ENCODE results near the gene CDK7. TPM values are rescaled to one million over a fixed set of nuclear protein-coding genes. Genes with fewer than 3 reads are reported as not detected.
A peak's percentile ranks its signal among the peaks of the same experiment; 100 is the strongest.

Gene CDK7
- total and polyA plus RNA-seq, 12 donors = 15.2 to 57.1 (median 27.2) TPM

GRCh38 chr5:69189162-69190086, 45.3 kb upstream of the CDK7 start, which contains the start of gene CENPH:
TSS of gene CENPH (plus strand) at chr5:69189583. CDS start at chr5:69189635, 52 bp downstream.
- peak in 1 of 2 donors; percentile 30 for TF ChIP-seq POLR2A (IDR thresholded peaks at IDR 0.05)
- TF ChIP-seq, protein P1, sequence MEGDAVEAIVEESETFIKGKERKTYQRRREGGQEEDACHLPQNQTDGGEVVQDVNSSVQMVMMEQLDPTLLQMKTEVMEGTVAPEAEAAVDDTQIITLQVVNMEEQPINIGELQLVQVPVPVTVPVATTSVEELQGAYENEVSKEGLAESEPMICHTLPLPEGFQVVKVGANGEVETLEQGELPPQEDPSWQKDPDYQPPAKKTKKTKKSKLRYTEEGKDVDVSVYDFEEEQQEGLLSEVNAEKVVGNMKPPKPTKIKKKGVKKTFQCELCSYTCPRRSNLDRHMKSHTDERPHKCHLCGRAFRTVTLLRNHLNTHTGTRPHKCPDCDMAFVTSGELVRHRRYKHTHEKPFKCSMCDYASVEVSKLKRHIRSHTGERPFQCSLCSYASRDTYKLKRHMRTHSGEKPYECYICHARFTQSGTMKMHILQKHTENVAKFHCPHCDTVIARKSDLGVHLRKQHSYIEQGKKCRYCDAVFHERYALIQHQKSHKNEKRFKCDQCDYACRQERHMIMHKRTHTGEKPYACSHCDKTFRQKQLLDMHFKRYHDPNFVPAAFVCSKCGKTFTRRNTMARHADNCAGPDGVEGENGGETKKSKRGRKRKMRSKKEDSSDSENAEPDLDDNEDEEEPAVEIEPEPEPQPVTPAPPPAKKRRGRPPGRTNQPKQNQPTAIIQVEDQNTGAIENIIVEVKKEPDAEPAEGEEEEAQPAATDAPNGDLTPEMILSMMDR (IDR thresholded peaks at IDR 0.05) = no peak
- peaks cover 6 to 13% of the 10 kb centered on the region in 2 donors for H3K4me1 ChIP-seq (replicated peaks in 1 of 2)
- H3K36me3 ChIP-seq (replicated peaks in 1 of 2) = no peaks in the 10 kb centered on the region
- H3K27ac ChIP-seq = peak within 1 kb of the TSS in 3 of 5 donors; percentile 44 to 83 (median 80)
- WGBS, 4 donors = 0 to 1% (median 0%) methylated on average over 41 to 55 of the region's 55 CpGs
- intact Hi-C loops (cut with DNase I) = loop anchor here in 1 of 2 donors (2.0 kb wide), 1 partner anchor 27 kb away; a partner anchor contains a TSS
- H3K9me3 ChIP-seq (replicated peaks in 1 of 3) = no peaks in the 10 kb centered on the region
- peak; percentile 88 to 97 (median 92) for DNase-seq
- H3K27me3 ChIP-seq = no peaks in the 10 kb centered on the region
- H3K4me3 ChIP-seq = peak within 1 kb of the TSS; percentile 4 to 72 (median 53)

DNA sequence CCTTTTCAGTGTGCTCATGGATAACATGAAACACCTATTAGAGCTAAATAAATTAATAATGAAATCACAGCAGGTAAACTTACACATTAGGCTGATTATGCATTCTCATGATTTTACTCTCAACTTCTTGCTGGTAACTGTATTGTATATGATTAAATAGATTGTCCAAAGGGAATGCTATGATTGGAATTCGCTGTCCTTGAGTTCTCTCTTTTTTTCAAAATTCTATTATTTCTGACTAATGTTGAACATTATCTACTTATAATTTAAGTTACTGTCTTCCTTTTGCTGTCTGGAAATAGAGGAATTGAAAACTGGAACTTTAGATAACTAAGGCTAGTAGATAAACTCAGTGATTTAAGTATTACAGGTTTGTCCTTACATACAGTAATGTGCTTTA, 32.2 kb upstream of the CDK7 start:
- intact Hi-C loops (cut with DNase I) = no loop called here
- no peaks in the 10 kb centered on the region for H3K9me3 ChIP-seq (replicated peaks in 1 of 3)
- 93 to 95% (median 93%) methylated on average over 1 of the region's 1 CpG for WGBS, 4 donors

GRCh38 chr5:69206528-69207190, 28.0 kb upstream of the CDK7 start:
- H3K27me3 ChIP-seq = no peaks in the 10 kb centered on the region

More for the DNA sequence above, 32.2 kb upstream of the CDK7 start:
- Histone ChIP-seq H3K4me3 (no peak overlapping the region), H3K27ac (no peak overlapping the region), H3K27me3 (no peaks in the 10 kb centered on the region), H3K4me1 (replicated peaks in 1 of 2) (no peaks in the 10 kb centered on the region), H3K36me3 (replicated peaks in 1 of 2) (no peaks in the 10 kb centered on the region)
- DNase-seq = no peak
- no peak for TF ChIP-seq POLR2A (IDR thresholded peaks at IDR 0.05)
- TF ChIP-seq, protein P1 (IDR thresholded peaks at IDR 0.05) = no peak

More at GRCh38 chr5:69206528-69207190, 28.0 kb upstream of the CDK7 start:
- Histone ChIP-seq H3K4me1 (replicated peaks in 1 of 2) (no peaks in the 10 kb centered on the region), H3K36me3 (replicated peaks in 1 of 2) (no peaks in the 10 kb centered on the region), H3K4me3 (no peak overlapping the region), H3K27ac (no peak overlapping the region), H3K9me3 (replicated peaks in 1 of 3) (no peaks in the 10 kb centered on the region)
- 91 to 96% (median 92%) methylated on average over 5 of the region's 5 CpGs for WGBS, 4 donors
- no peak for TF ChIP-seq POLR2A (IDR thresholded peaks at IDR 0.05)
- TF ChIP-seq, protein P1 (IDR thresholded peaks at IDR 0.05) = no peak
- DNase-seq = no peak
- intact Hi-C loops (cut with DNase I) = no loop called here

All from adrenal gland (tissue), 12 donors.